Ascending aorta (tissue), 2 donors: ENCODE measurements around the gene CRYBA4. TPM values are rescaled to one million over a fixed set of nuclear protein-coding genes. Genes with fewer than 3 reads are reported as not detected.
A peak's percentile ranks its signal among the peaks of the same experiment; 100 is the strongest.

ENCODE experiments used
- DNase-seq, 2 donors: peaks; one replicate each; pipeline ENCODE4 v3.0.0-alpha.2; 2019; ENCODE audit warnings: low spot score in 2 of 2
- H3K27ac ChIP-seq, 2 donors: fragments of 200-600 bp; sonication (generic); one replicate each; pipeline ENCODE4 v1.5.1; 2016 to 2017; ENCODE audit warnings: mild to moderate bottlenecking in 1 of 2
- H3K27me3 ChIP-seq: fragments of 200-600 bp; sonication (generic); one replicate; pipeline ENCODE4 v1.5.1; 2017
- H3K36me3 ChIP-seq, 2 donors: fragments of 200-600 bp; sonication (generic); one replicate each; pipeline ENCODE4 v1.5.1; 2016
- H3K4me1 ChIP-seq, 2 donors: fragments of 200-600 bp; sonication (generic); one replicate each; pipeline ENCODE4 v1.5.1; 2016 to 2017; ENCODE audit warnings: mild to moderate bottlenecking in 1 of 2
- H3K4me3 ChIP-seq, 2 donors: fragments of 200-600 bp; sonication (generic); one replicate each; pipeline ENCODE4 v1.5.1; 2016 to 2017; ENCODE audit warnings: mild to moderate bottlenecking in 1 of 2
- H3K9me3 ChIP-seq, 2 donors: fragments of 200-600 bp; sonication (generic); one replicate each; pipeline ENCODE4 v1.5.1; 2016
- CTCF ChIP-seq, 3 experiments: fragments of 200-600 bp in 2 of 3; fragments of 450-650 bp in 1 of 3; sonication (generic) in 2 of 3; IDR thresholded peaks; one replicate each; pipeline ENCODE4 v1.5.1; 2016 to 2019; ENCODE audit warnings: antibody characterized with exemption in 3 of 3, mild to moderate bottlenecking in 1 of 3, moderate library complexity in 1 of 3
- intact Hi-C: fragments of 100-400 bp; cut with DNase I; formaldehyde crosslinking; loops from one replicate; pipeline ENCODE4 v1.15.1; 2023
- total RNA-seq: library from RNA; depleted of rRNA; stranded (reverse); fragments of >200 nt; gene quantifications from one replicate; pipeline ENCODE4 v1.1.0, GENCODE V29; 2016

Gene CRYBA4
- total RNA-seq, 1 donor from 2014 or later, result not detected

GRCh38 chr22:26585104-26585790, 36.5 kb upstream of the CRYBA4 start:
- intact Hi-C loops, result no loop called here

GRCh38 chr22:26586556-26587325, 35.0 kb upstream of the CRYBA4 start:
- Histone ChIP-seq H3K4me1 (peaks cover 0 to 21% of the 10 kb centered on the region in 2 donors), H3K36me3 (peaks cover 0 to 2% of the 10 kb centered on the region in 2 donors), H3K27ac (no peak overlapping the region), H3K4me3 (no peak overlapping the region), H3K9me3 (no peaks in the 10 kb centered on the region), H3K27me3 (no peaks in the 10 kb centered on the region)
- no peak for DNase-seq
- no peak for TF ChIP-seq CTCF (IDR thresholded peaks at IDR 0.05)
- intact Hi-C loops, result no loop called here

More at GRCh38 chr22:26585104-26585790, 36.5 kb upstream of the CRYBA4 start:
- Histone ChIP-seq H3K4me1 (peaks cover 0 to 14% of the 10 kb centered on the region in 2 donors), H3K4me3 (no peak overlapping the region), H3K36me3 (peaks cover 0 to 2% of the 10 kb centered on the region in 2 donors), H3K27ac (no peak overlapping the region), H3K27me3 (no peaks in the 10 kb centered on the region), H3K9me3 (no peaks in the 10 kb centered on the region)
- no peak for TF ChIP-seq CTCF (IDR thresholded peaks at IDR 0.05)
- DNase-seq, result peak in 1 of 2 donors; percentile 79

GRCh38 chr22:26587991-26588613, 33.7 kb upstream of the CRYBA4 start:
- no peaks in the 10 kb centered on the region for H3K27me3 ChIP-seq
- peak overlapping the region; percentile 83 to 87 for H3K4me3 ChIP-seq
- no peak for DNase-seq
- H3K4me1 ChIP-seq, result peaks cover 0 to 21% of the 10 kb centered on the region in 2 donors
- H3K36me3 ChIP-seq, result no peaks in the 10 kb centered on the region
- intact Hi-C loops, result loop anchor here (2.0 kb wide), 1 partner anchor 75 kb away; the partner anchor contains the start of gene TFIP11
- TF ChIP-seq CTCF (IDR thresholded peaks at IDR 0.05), result no peak
- no peaks in the 10 kb centered on the region for H3K9me3 ChIP-seq
- peak overlapping the region in 1 of 2 donors; percentile 46 for H3K27ac ChIP-seq

GRCh38 chr22:26588729-26589366, 32.9 kb upstream of the CRYBA4 start:
- H3K27me3 ChIP-seq, result no peaks in the 10 kb centered on the region

More at GRCh38 chr22:26588729-26589366, 32.9 kb upstream of the CRYBA4 start:
- peak overlapping the region; percentile 74 to 75 for H3K27ac ChIP-seq
- H3K4me1 ChIP-seq, result peaks cover 0 to 21% of the 10 kb centered on the region in 2 donors
- no peak for TF ChIP-seq CTCF (IDR thresholded peaks at IDR 0.05)
- intact Hi-C loops, result loop anchor here (2.0 kb wide), 1 partner anchor 76 kb away; the partner anchor contains the start of gene TFIP11
- no peaks in the 10 kb centered on the region for H3K9me3 ChIP-seq
- H3K4me3 ChIP-seq, result peak overlapping the region; percentile 83 to 87
- H3K36me3 ChIP-seq, result no peaks in the 10 kb centered on the region
- no peak for DNase-seq
